ENCODE results near the gene C12orf54.
"Not testable (repeated sequence)": the region's sequence is repeated elsewhere in the genome, so short reads cannot be mapped to it uniquely, and the experiment has no call there.

DNA sequence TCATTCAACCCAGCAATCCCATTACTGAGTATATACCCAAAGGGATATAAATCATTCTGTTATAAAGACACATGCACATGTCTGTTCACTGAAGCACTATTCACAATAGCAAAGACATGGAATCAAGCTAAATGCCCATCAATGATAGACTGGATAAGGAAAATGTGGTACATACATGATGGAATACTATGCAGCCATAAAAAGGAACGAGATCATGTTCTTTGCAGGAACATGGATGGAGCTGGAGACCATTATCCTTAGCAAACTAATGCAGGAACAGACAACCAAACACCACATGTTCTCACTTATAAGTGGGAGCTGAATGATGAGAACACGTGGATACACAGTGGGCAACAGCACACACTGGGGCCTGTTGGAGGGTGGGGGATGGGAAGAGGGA lies 29.3 kb upstream of the C12orf54 start:
- TF ChIP-seq, protein P1, sequence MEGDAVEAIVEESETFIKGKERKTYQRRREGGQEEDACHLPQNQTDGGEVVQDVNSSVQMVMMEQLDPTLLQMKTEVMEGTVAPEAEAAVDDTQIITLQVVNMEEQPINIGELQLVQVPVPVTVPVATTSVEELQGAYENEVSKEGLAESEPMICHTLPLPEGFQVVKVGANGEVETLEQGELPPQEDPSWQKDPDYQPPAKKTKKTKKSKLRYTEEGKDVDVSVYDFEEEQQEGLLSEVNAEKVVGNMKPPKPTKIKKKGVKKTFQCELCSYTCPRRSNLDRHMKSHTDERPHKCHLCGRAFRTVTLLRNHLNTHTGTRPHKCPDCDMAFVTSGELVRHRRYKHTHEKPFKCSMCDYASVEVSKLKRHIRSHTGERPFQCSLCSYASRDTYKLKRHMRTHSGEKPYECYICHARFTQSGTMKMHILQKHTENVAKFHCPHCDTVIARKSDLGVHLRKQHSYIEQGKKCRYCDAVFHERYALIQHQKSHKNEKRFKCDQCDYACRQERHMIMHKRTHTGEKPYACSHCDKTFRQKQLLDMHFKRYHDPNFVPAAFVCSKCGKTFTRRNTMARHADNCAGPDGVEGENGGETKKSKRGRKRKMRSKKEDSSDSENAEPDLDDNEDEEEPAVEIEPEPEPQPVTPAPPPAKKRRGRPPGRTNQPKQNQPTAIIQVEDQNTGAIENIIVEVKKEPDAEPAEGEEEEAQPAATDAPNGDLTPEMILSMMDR (conservative IDR thresholded peaks at IDR 0.05; ENCODE audit: low read length): not testable (repeated sequence)
- not testable (repeated sequence) for TF ChIP-seq EZH2phosphoT487 (IDR thresholded peaks at IDR 0.05; ENCODE audit: borderline replicate concordance, low read depth, low read length)
